MCF 10A (cell line): Measurements from ENCODE around the gene AR. TPM values are rescaled to one million over a fixed set of nuclear protein-coding genes. Genes with fewer than 3 reads are reported as not detected.

Experiments used
- BruUV-seq: library from RNA; stranded (reverse); fragments of 400-500 nt; replicated peaks from 2 replicates; lab custom pipeline; 2021; lab: Mats Ljungman, UMichigan
- CTCF ChIA-PET: fragments of 300-600 bp; sonication (Branson Sonifier 250); formaldehyde crosslinking; extraction: SDS; loops from one replicate; lab custom pipeline; 2021; ENCODE audit warnings: antibody characterized with exemption, inconsistent platforms; lab: Yijun Ruan, JAX
- POLR2A ChIA-PET: fragments of 300-600, 350-650 bp; sonication (Branson Sonifier 250); formaldehyde crosslinking; extraction: SDS; loops from one replicate; lab custom pipeline; 2020; ENCODE audit warnings: antibody characterized with exemption, inconsistent platforms; lab: Yijun Ruan, JAX
- DNase-seq: peaks from one replicate; pipeline ENCODE4 v3.0.0-alpha.2; 2018; ENCODE audit not compliant: unreplicated experiment
- H3K27ac Mint-ChIP-seq: one replicate; pipeline ENCODE4 v1.8.0; 2022; ENCODE audit warnings: mild to moderate bottlenecking, low read depth, mixed read lengths; ENCODE audit not compliant: unreplicated experiment
- H3K27me3 Mint-ChIP-seq: one replicate; pipeline ENCODE4 v1.8.0; 2022; ENCODE audit warnings: mixed read lengths; ENCODE audit not compliant: insufficient read depth, unreplicated experiment
- H3K36me3 Mint-ChIP-seq: one replicate; pipeline ENCODE4 v1.8.0; 2022; ENCODE audit warnings: mild to moderate bottlenecking, moderate library complexity, mixed read lengths; ENCODE audit not compliant: insufficient read depth, unreplicated experiment
- H3K4me1 Mint-ChIP-seq: one replicate; pipeline ENCODE4 v1.8.0; 2022; ENCODE audit warnings: mixed read lengths; ENCODE audit not compliant: insufficient read depth, unreplicated experiment
- H3K4me3 Mint-ChIP-seq: one replicate; pipeline ENCODE4 v1.8.0; 2022; ENCODE audit warnings: mild to moderate bottlenecking, moderate library complexity, mixed read lengths; ENCODE audit not compliant: unreplicated experiment
- H3K9me3 Mint-ChIP-seq: one replicate; pipeline ENCODE4 v1.8.0; 2022; ENCODE audit warnings: mixed read lengths; ENCODE audit not compliant: unreplicated experiment
- intact Hi-C: fragments of 100-400 bp; cut with micrococcal nuclease; formaldehyde crosslinking; loops from 2 replicates; pipeline ENCODE4 v1.14.1; 2022
- total RNA-seq: library from RNA; stranded (reverse); gene quantifications from 2 replicates; pipeline ENCODE4 v1.2.3, GENCODE V29; 2022
- TF ChIP-seq, protein P1 (sequence below): fragments of 200-600 bp; IDR thresholded peaks from one replicate; pipeline ENCODE4 v1.8.0; 2022; ENCODE audit warnings: antibody characterized with exemption, mild to moderate bottlenecking; ENCODE audit not compliant: unreplicated experiment

AR gene
- total RNA-seq, 1 experiment from 2014 or later, result not detected

DNA sequence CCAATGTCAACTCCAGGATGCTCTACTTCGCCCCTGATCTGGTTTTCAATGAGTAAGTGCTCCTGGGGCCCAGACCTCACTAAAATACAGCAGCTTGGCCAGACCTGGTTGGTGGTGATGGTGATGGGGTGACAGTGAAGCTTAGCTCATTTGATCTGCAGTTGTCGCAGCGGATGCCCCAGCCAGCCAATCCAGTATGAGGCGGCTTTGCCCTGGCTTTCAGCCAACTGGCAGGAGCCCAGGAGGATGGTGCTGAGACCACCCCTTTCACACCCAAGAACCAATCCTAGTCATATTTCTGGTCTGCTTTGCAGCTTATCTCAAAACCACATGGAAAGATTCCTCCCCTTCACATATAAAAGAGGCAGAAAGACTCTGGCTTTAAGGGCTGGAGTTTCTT, 173.8 kb downstream of the AR start:
- H3K27ac Mint-ChIP-seq, result no peak overlapping the region
- intact Hi-C loops, result no loop called here
- POLR2A ChIA-PET, result no interaction called here

DNA sequence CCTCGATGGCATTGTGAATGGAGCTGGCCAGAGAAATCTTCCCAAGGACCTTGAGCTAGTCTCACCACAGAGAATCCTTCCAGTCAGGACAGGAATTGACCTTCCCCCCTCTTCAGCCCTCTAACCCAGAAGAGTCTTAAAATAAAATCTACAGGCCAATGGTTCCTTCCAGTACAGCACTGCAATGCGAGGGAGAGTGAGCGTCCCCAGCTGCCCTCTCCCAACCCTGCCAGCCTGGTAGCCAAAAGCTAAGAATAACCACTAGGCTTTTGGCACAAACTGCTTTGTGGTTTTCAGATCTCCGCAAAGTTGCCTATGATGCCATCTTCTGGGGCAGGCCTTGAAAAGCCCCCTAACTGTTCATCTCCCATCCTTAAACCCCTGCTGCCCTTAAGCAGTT, 175.1 kb downstream of the AR start:
- H3K36me3 Mint-ChIP-seq, result peaks cover 7% of the 10 kb centered on the region
- peaks cover 37% of the 10 kb centered on the region for H3K9me3 Mint-ChIP-seq
- BruUV-seq, result no TSS peak
- no peaks in the 10 kb centered on the region for H3K4me1 Mint-ChIP-seq
- TF ChIP-seq, protein P1, sequence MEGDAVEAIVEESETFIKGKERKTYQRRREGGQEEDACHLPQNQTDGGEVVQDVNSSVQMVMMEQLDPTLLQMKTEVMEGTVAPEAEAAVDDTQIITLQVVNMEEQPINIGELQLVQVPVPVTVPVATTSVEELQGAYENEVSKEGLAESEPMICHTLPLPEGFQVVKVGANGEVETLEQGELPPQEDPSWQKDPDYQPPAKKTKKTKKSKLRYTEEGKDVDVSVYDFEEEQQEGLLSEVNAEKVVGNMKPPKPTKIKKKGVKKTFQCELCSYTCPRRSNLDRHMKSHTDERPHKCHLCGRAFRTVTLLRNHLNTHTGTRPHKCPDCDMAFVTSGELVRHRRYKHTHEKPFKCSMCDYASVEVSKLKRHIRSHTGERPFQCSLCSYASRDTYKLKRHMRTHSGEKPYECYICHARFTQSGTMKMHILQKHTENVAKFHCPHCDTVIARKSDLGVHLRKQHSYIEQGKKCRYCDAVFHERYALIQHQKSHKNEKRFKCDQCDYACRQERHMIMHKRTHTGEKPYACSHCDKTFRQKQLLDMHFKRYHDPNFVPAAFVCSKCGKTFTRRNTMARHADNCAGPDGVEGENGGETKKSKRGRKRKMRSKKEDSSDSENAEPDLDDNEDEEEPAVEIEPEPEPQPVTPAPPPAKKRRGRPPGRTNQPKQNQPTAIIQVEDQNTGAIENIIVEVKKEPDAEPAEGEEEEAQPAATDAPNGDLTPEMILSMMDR, result no peak
- intact Hi-C loops, result no loop called here
- no peaks in the 10 kb centered on the region for H3K27me3 Mint-ChIP-seq
- ChIA-PET POLR2A (no interaction called here), CTCF (interaction anchor here (0.6 kb wide), 1 partner anchor 786 kb away, joined by 3 read pairs; no protein-coding TSS in a partner anchor)
- no peak overlapping the region for H3K27ac Mint-ChIP-seq
- no peak overlapping the region for H3K4me3 Mint-ChIP-seq
- no peak for DNase-seq

More for the DNA sequence above, 173.8 kb downstream of the AR start:
- DNase-seq, result no peak
- Mint-ChIP-seq H3K27me3 (no peaks in the 10 kb centered on the region), H3K4me3 (no peak overlapping the region), H3K4me1 (no peaks in the 10 kb centered on the region), H3K9me3 (peaks cover 34% of the 10 kb centered on the region), H3K36me3 (no peaks in the 10 kb centered on the region)
- no TSS peak for BruUV-seq
- TF ChIP-seq, protein P1, result no peak
- CTCF ChIA-PET, result no interaction called here

DNA sequence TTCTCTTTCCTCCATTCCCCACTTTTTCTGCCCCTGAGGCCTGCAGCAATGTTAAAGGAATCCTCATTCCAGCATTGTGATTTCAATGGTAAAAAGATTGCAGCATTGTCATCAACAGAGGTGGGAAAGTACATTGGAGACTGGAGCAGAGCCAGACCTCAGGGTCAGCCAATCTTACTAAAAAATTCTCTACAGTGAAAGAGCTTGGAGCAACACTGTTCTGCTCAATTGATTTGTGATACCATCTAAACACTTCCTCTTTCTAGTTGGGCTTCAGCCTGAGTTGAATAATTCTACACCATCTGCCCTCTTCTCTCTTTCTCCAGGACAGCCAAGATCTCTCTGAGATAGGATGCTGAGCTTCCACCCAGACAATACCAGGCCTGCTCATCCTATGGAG, 176.5 kb downstream of the AR start:
- no peaks in the 10 kb centered on the region for H3K27me3 Mint-ChIP-seq
- ChIA-PET CTCF (no interaction called here), POLR2A (no interaction called here)
- peaks cover 41% of the 10 kb centered on the region for H3K9me3 Mint-ChIP-seq
- no peak overlapping the region for H3K27ac Mint-ChIP-seq
- DNase-seq, result no peak
- no TSS peak for BruUV-seq
- peaks cover 7% of the 10 kb centered on the region for H3K36me3 Mint-ChIP-seq
- no peaks in the 10 kb centered on the region for H3K4me1 Mint-ChIP-seq
- TF ChIP-seq, protein P1, result no peak
- intact Hi-C loops, result loop anchor here (10.0 kb wide), 1 partner anchor 166 kb away; no protein-coding TSS in a partner anchor
- H3K4me3 Mint-ChIP-seq, result no peak overlapping the region

DNA sequence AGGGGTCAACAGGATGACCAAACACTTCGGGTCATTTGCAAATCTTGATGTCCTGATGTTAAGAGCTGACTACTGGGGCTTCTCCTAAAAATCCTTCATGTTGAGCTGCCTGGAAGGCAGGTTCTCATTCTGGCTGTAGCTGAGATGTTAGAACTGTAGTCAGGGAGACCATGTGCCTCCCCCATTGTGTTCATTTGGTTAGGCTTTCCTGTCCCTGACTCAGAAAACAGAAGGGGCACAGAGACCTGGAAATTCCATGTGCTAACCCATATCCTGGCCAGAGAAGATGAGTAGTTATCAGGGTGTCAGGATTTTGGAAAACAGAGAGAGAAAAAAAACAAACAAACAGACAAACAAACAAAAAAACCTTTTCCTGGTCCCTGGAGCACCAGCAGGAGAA, 177.5 kb downstream of the AR start:
- no TSS peak for BruUV-seq
- intact Hi-C loops, result loop anchor here (10.0 kb wide), 1 partner anchor 167 kb away; no protein-coding TSS in a partner anchor
- H3K9me3 Mint-ChIP-seq, result peaks cover 37% of the 10 kb centered on the region
- H3K27me3 Mint-ChIP-seq, result no peaks in the 10 kb centered on the region
- no peaks in the 10 kb centered on the region for H3K4me1 Mint-ChIP-seq
- peaks cover 7% of the 10 kb centered on the region for H3K36me3 Mint-ChIP-seq
- H3K4me3 Mint-ChIP-seq, result no peak overlapping the region
- no peak for DNase-seq
- ChIA-PET CTCF (no interaction called here), POLR2A (no interaction called here)
- TF ChIP-seq, protein P1, result no peak
- no peak overlapping the region for H3K27ac Mint-ChIP-seq
